H9 (cell line): ENCODE results near the gene SOX8. TPM values are rescaled to one million over a fixed set of nuclear protein-coding genes. Genes with fewer than 3 reads are reported as not detected.

Source experiments
- DNase-seq: peaks from one replicate; pipeline ENCODE4 v3.0.0-alpha.2; 2017
- H2AFZ ChIP-seq: one replicate; pipeline ENCODE4 v1.6.1; 2013; ENCODE audit warnings: mild to moderate bottlenecking, low read length, control low read depth, moderate library complexity
- H2AK5ac ChIP-seq: 2 replicates; pipeline ENCODE4 v1.6.1; 2013; ENCODE audit warnings: low read length, control low read depth, mixed read lengths; ENCODE audit not compliant: insufficient read length
- H2BK120ac ChIP-seq: one replicate; pipeline ENCODE4 v1.6.1; 2013; ENCODE audit warnings: low read depth, mild to moderate bottlenecking, low read length, control low read depth, inconsistent platforms; ENCODE audit not compliant: poor library complexity, severe bottlenecking
- H2BK12ac ChIP-seq: 2 replicates; pipeline ENCODE4 v1.6.1; 2013; ENCODE audit warnings: low read length, control low read depth, mixed read lengths, low read depth; ENCODE audit not compliant: insufficient read length
- H2BK15ac ChIP-seq: 2 replicates; pipeline ENCODE4 v1.6.1; 2013; ENCODE audit warnings: low read depth, low read length, control low read depth
- H2BK20ac ChIP-seq: one replicate; pipeline ENCODE4 v1.6.1; 2013; ENCODE audit warnings: low read depth, mild to moderate bottlenecking, low read length, control low read depth, inconsistent platforms; ENCODE audit not compliant: poor library complexity, severe bottlenecking
- H2BK5ac ChIP-seq: 2 replicates; pipeline ENCODE4 v1.6.1; 2013; ENCODE audit warnings: low read length, control low read depth, mixed read lengths; ENCODE audit not compliant: insufficient read length
- H3K14ac ChIP-seq: 2 replicates; pipeline ENCODE4 v1.6.1; 2013; ENCODE audit warnings: low read length, control low read depth; ENCODE audit not compliant: insufficient read depth
- H3K18ac ChIP-seq: 2 replicates; pipeline ENCODE4 v1.6.1; 2013; ENCODE audit warnings: low read depth, mild to moderate bottlenecking, mixed read lengths, low read length, control low read depth; ENCODE audit not compliant: insufficient read length
- H3K23ac ChIP-seq: 2 replicates; pipeline ENCODE4 v1.6.1; 2013; ENCODE audit warnings: low read length, control low read depth, mixed read lengths, low read depth; ENCODE audit not compliant: insufficient read length
- H3K23me2 ChIP-seq: 2 replicates; pipeline ENCODE4 v1.6.1; 2013; ENCODE audit warnings: low read depth, mild to moderate bottlenecking, mixed read lengths, low read length, control low read depth; ENCODE audit not compliant: insufficient read length, poor library complexity, severe bottlenecking
- H3K27ac ChIP-seq: 2 replicates; pipeline ENCODE4 v1.5.1; 2013; ENCODE audit warnings: low read length, control low read depth, mixed read lengths, low read depth; ENCODE audit not compliant: insufficient read length
- H3K27me3 ChIP-seq: 2 replicates; pipeline ENCODE4 v1.6.1; 2013; ENCODE audit warnings: low read length, control low read depth, inconsistent platforms; ENCODE audit not compliant: insufficient read depth
- H3K4ac ChIP-seq: 2 replicates; pipeline ENCODE4 v1.6.1; 2013; ENCODE audit warnings: low read depth, mild to moderate bottlenecking, control low read depth, inconsistent platforms, low read length, moderate library complexity
- H3K4me1 ChIP-seq: 2 replicates; pipeline ENCODE4 v1.6.1; 2013; ENCODE audit warnings: low read length, control low read depth, inconsistent platforms; ENCODE audit not compliant: insufficient read depth
- H3K4me2 ChIP-seq: 2 replicates; pipeline ENCODE4 v1.6.1; 2013; ENCODE audit warnings: low read length, control low read depth, mixed read lengths; ENCODE audit not compliant: insufficient read length, insufficient read depth
- H3K56ac ChIP-seq: 2 replicates; pipeline ENCODE4 v1.6.1; 2013; ENCODE audit warnings: low read depth, mild to moderate bottlenecking, mixed read lengths, low read length, control low read depth; ENCODE audit not compliant: insufficient read length
- H3K79me1 ChIP-seq: 2 replicates; pipeline ENCODE4 v1.6.1; 2013; ENCODE audit warnings: low read depth, mild to moderate bottlenecking, moderate library complexity, low read length, control low read depth, inconsistent platforms; ENCODE audit not compliant: insufficient read depth, poor library complexity, severe bottlenecking
- H3K79me2 ChIP-seq: 2 replicates; pipeline ENCODE4 v1.6.1; 2013; ENCODE audit warnings: low read length, control low read depth, inconsistent platforms; ENCODE audit not compliant: insufficient read depth
- H3K9ac ChIP-seq: 2 replicates; pipeline ENCODE4 v1.6.1; 2013; ENCODE audit warnings: low read length, control low read depth, mixed read lengths; ENCODE audit not compliant: insufficient read length; ENCODE audit errors: extremely low read depth
- H3K9me3 ChIP-seq: one replicate; pipeline ENCODE4 v1.6.1; 2013; ENCODE audit warnings: low read depth, low read length, inconsistent platforms; ENCODE audit not compliant: control insufficient read depth
- H3T11ph ChIP-seq: one replicate; pipeline ENCODE4 v1.6.1; 2013; ENCODE audit warnings: mild to moderate bottlenecking, low read length, control low read depth, inconsistent platforms
- H4K20me1 ChIP-seq: one replicate; pipeline ENCODE4 v1.6.1; 2013; ENCODE audit not compliant: control insufficient read depth, insufficient read length, insufficient read depth
- H4K5ac ChIP-seq: 2 replicates; pipeline ENCODE4 v1.6.1; 2013; ENCODE audit warnings: low read depth, mild to moderate bottlenecking, mixed read lengths, low read length, control low read depth; ENCODE audit not compliant: insufficient read length
- H4K8ac ChIP-seq: replicated peaks from 2 replicates; pipeline ENCODE4 v1.6.1; 2013; ENCODE audit warnings: low read length, control low read depth, mixed read lengths, low read depth; ENCODE audit not compliant: insufficient read length
- H4K91ac ChIP-seq: 2 replicates; pipeline ENCODE4 v1.6.1; 2013; ENCODE audit warnings: low read depth, mild to moderate bottlenecking, moderate library complexity, mixed read lengths, low read length, control low read depth; ENCODE audit not compliant: insufficient read length
- H3K27ac Mint-ChIP-seq, 3 experiments: 2 replicates in 2 of 3; 3 replicates in 1 of 3; pipeline ENCODE4 v1.8.0; 2020 to 2021; ENCODE audit warnings: mixed read lengths in 3 of 3, mild to moderate bottlenecking in 1 of 3, moderate library complexity in 1 of 3
- H3K27me3 Mint-ChIP-seq: 2 replicates; pipeline ENCODE4 v1.8.0; 2021; ENCODE audit warnings: low read depth, mild to moderate bottlenecking, moderate library complexity, mixed read lengths
- H3K36me3 Mint-ChIP-seq, 3 experiments: 2 replicates in 2 of 3; 3 replicates in 1 of 3; pipeline ENCODE4 v1.8.0; 2020 to 2021; ENCODE audit warnings: low read depth in 3 of 3, mixed read lengths in 3 of 3; ENCODE audit not compliant: insufficient read depth in 1 of 3
- H3K4me1 Mint-ChIP-seq, 2 experiments: 2 replicates each; pipeline ENCODE4 v1.8.0; 2020; ENCODE audit warnings: mixed read lengths in 2 of 2
- H3K4me3 Mint-ChIP-seq, 2 experiments: 2 replicates in 1 of 2; 3 replicates in 1 of 2; pipeline ENCODE4 v1.8.0; 2020 to 2021; ENCODE audit warnings: mild to moderate bottlenecking in 2 of 2, mixed read lengths in 2 of 2, moderate library complexity in 1 of 2
- H3K9me3 Mint-ChIP-seq, 2 experiments: 2 replicates in 1 of 2; 3 replicates in 1 of 2; pipeline ENCODE4 v1.8.0; 2020; ENCODE audit warnings: mild to moderate bottlenecking in 2 of 2, mixed read lengths in 2 of 2, moderate library complexity in 1 of 2
- CTCF ChIP-seq: fragments of 200-600 bp; sonication (generic); conservative IDR thresholded peaks from 3 replicates; pipeline ENCODE4 v1.8.0; 2021; ENCODE audit warnings: antibody characterized with exemption, mild to moderate bottlenecking
- whole genome bisulfite sequencing: extraction: QIAGEN DNeasy Blood & Tissue Kit; methylation state at CpG from one replicate; pipeline ENCODE4 v1.1.7; 2013; ENCODE audit warnings: missing lambda C conversion rate, low lambda C conversion rate, mixed read lengths; ENCODE audit not compliant: insufficient read length; ENCODE audit errors: extremely low coverage; 5-methylcytosine and 5-hydroxymethylcytosine counted together
- total RNA-seq: library from RNA; stranded (reverse); gene quantifications from 2 replicates; pipeline ENCODE4 v1.2.1, GENCODE V29; 2021

The SOX8 gene
- total RNA-seq, 1 experiment from 2014 or later, result 8.9 TPM

- Histone ChIP-seq H4K5ac (no peak overlapping the region), H3K4me1 (no peaks in the 10 kb centered on the region), H2BK12ac (no peak overlapping the region), H3K56ac (no peak overlapping the region), H2BK120ac (no peak overlapping the region), H3K23ac (no peak overlapping the region), H3K4me2 (no peak overlapping the region), H3K79me1 (no peaks in the 10 kb centered on the region), H2BK15ac (no peak overlapping the region), H4K91ac (no peak overlapping the region), H2AK5ac (no peak overlapping the region), H3K27ac (no peak overlapping the region), H3K4ac (no peak overlapping the region), H3K27me3 (no peaks in the 10 kb centered on the region), H3T11ph (no peak overlapping the region), H3K23me2 (no peaks in the 10 kb centered on the region), H4K20me1 (no peaks in the 10 kb centered on the region), H3K9me3 (peaks cover 5% of the 10 kb centered on the region), H3K9ac (no peak overlapping the region), H2BK20ac (no peak overlapping the region), H4K8ac (no peak overlapping the region), H2AFZ (no peak overlapping the region), H2BK5ac (no peak overlapping the region), H3K79me2 (no peaks in the 10 kb centered on the region), H3K18ac (no peak overlapping the region), H3K14ac (no peak overlapping the region)
- Mint-ChIP-seq H3K36me3 (no peaks in the 10 kb centered on the region; a peak in 1 of 7 replicates), H3K27ac (no peak overlapping the region; a peak in 1 of 7 replicates), H3K9me3 (no peaks in the 10 kb centered on the region; a peak in 1 of 5 replicates), H3K4me1 (peaks cover 12 to 23% of the 10 kb centered on the region in 2 experiments), H3K27me3 (peaks cover 15% of the 10 kb centered on the region), H3K4me3 (no peak overlapping the region)
- WGBS, result no CpG with 5 or more reads among the region's 17 CpGs
- TF ChIP-seq CTCF, result no peak
- DNase-seq, result no peak
Observed at GRCh38 chr16:1000608-1001007, 19.0 kb downstream of the SOX8 start.
